ENCODE data around the gene PDE1C.

PDE1C gene

DNA sequence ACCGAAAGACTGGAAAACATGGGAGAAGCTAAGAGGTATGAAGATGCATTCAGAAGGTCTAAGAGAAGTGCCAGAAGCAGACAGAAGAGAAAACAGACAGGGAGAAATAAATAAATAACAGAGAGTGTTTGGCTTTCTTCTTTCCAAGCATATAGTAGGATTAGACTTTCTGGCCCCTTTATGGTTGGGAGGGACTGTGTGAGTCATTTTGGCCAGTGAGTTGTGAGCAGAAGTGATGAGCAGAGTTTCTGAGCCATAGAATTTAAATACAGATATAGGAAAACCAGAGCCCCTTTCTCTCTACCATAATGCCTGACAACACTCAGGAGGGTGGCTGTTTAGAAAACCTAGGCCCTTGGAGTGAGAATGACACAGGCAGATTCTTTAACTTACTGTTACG is 212.2 kb downstream of the PDE1C start:
- Histone ChIP-seq H2BK12ac (ENCODE audit: low read length) (no peak overlapping the region), H3K4me2 (ENCODE audit: low read length) (no peak overlapping the region), H3K4ac (ENCODE audit: low read depth, low read length) (no peak overlapping the region), H4K91ac (ENCODE audit: low read depth, low read length) (no peak overlapping the region), H3K4me1 (ENCODE audit: control insufficient read depth in 1 of 2, insufficient read depth in 2 of 2, low read length in 2 of 2) (no peaks in the 10 kb centered on the region), H4K12ac (ENCODE audit: low read depth, low read length) (no peak overlapping the region), H2BK5ac (ENCODE audit: low read depth, low read length, poor library complexity) (no peak overlapping the region), H2AK5ac (ENCODE audit: low read length) (no peak overlapping the region), H4K8ac (ENCODE audit: low read depth, low read length) (no peak overlapping the region), H3K79me1 (ENCODE audit: low read length) (no peaks in the 10 kb centered on the region), H3K27me3 (ENCODE audit: insufficient read depth, low read length) (no peaks in the 10 kb centered on the region), H3K4me3 (ENCODE audit: low read depth, low read length) (no peak overlapping the region), H3K23ac (ENCODE audit: low read length) (no peak overlapping the region), H2BK120ac (ENCODE audit: insufficient read depth, low read length, poor library complexity) (no peak overlapping the region), H3K36me3 (ENCODE audit: control insufficient read depth in 1 of 2, insufficient read depth in 2 of 2, low read length in 2 of 2) (no peaks in the 10 kb centered on the region), H3K18ac (ENCODE audit: low read length) (no peak overlapping the region), H3K14ac (ENCODE audit: low read length) (no peak overlapping the region), H3K79me2 (ENCODE audit: control insufficient read depth, insufficient read depth, low read length, poor library complexity) (no peaks in the 10 kb centered on the region), H2AFZ (ENCODE audit: insufficient read depth, low read length, poor library complexity) (no peak overlapping the region), H3K9ac (ENCODE audit: low read length) (no peak overlapping the region), H3K9me3 (ENCODE audit: insufficient read depth, low read depth, low read length) (no peaks in the 10 kb centered on the region), H3K27ac (ENCODE audit: low read depth, low read length) (no peak overlapping the region)
- no CpG with 5 or more reads among the region's 2 CpGs for WGBS (ENCODE audit: extremely low coverage, insufficient coverage, insufficient read length)
- no peak for DNase-seq

DNA sequence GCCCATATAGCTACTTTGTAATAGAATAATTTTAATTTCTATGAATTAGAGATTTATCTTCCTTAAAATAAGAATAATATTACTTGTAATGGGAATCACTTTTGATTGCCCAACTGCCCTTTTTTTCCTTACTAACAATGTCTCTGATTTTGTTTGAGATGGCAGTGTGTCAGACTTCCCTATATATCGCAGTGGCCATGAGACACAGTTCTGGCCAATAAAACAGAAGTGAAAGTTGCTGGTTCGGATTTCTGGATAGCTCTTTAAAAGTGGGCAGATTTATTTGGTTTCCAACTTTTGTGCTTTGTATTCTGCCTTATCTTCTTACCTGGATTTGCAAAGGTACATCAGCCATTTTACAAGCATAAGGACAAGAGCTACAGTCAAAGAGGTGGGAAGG is 213.0 kb downstream of the PDE1C start:
- no peak overlapping the region for H3K18ac ChIP-seq (ENCODE audit: low read length)

DNA sequence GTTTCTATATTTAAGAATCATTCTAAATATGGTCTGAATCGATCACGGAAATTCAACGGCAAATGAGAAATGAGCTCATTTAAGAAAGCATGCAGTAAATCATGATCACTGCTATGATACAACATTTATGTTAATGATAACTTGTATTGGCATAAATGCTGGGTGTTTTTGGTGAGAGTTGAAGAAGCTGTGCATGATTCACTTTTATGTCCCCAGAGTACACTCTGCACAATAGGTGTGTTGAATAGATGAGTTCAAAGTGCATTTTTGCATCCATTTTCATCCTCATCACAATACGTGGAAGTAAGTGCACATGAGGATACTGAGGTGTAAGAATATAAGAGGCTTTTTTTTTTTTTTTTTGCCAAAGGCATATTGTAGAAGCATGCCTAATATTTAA is 213.9 kb downstream of the PDE1C start:
- H3K27me3 ChIP-seq (ENCODE audit: insufficient read depth, low read length): no peaks in the 10 kb centered on the region
- no peak overlapping the region for H2BK120ac ChIP-seq (ENCODE audit: insufficient read depth, low read length, poor library complexity)
- no peaks in the 10 kb centered on the region for H3K4me1 ChIP-seq (ENCODE audit: control insufficient read depth in 1 of 2, insufficient read depth in 2 of 2, low read length in 2 of 2)
- H3K79me1 ChIP-seq (ENCODE audit: low read length): no peaks in the 10 kb centered on the region
- H4K91ac ChIP-seq (ENCODE audit: low read depth, low read length): no peak overlapping the region
- no peak overlapping the region for H4K8ac ChIP-seq (ENCODE audit: low read depth, low read length)
- no peak for DNase-seq
- no peaks in the 10 kb centered on the region for H3K9me3 ChIP-seq (ENCODE audit: insufficient read depth, low read depth, low read length)
- H3K14ac ChIP-seq (ENCODE audit: low read length): no peak overlapping the region
- H2BK5ac ChIP-seq (ENCODE audit: low read depth, low read length, poor library complexity): no peak overlapping the region
- H2AFZ ChIP-seq (ENCODE audit: insufficient read depth, low read length, poor library complexity): no peak overlapping the region
- H3K23ac ChIP-seq (ENCODE audit: low read length): no peak overlapping the region
- no peak overlapping the region for H4K12ac ChIP-seq (ENCODE audit: low read depth, low read length)
- H3K18ac ChIP-seq (ENCODE audit: low read length): no peak overlapping the region
- H3K36me3 ChIP-seq (ENCODE audit: control insufficient read depth in 1 of 2, insufficient read depth in 2 of 2, low read length in 2 of 2): no peaks in the 10 kb centered on the region
- H3K27ac ChIP-seq (ENCODE audit: low read depth, low read length): no peak overlapping the region
- no peak overlapping the region for H3K4me3 ChIP-seq (ENCODE audit: low read depth, low read length)
- H3K4me2 ChIP-seq (ENCODE audit: low read length): no peak overlapping the region
- H2BK12ac ChIP-seq (ENCODE audit: low read length): no peak overlapping the region
- no CpG with 5 or more reads among the region's 4 CpGs for WGBS (ENCODE audit: extremely low coverage, insufficient coverage, insufficient read length)
- H3K79me2 ChIP-seq (ENCODE audit: control insufficient read depth, insufficient read depth, low read length, poor library complexity): no peaks in the 10 kb centered on the region
- H2AK5ac ChIP-seq (ENCODE audit: low read length): no peak overlapping the region
- no peak overlapping the region for H3K4ac ChIP-seq (ENCODE audit: low read depth, low read length)
- H3K9ac ChIP-seq (ENCODE audit: low read length): no peak overlapping the region

More for the DNA sequence above, 213.0 kb downstream of the PDE1C start:
- Histone ChIP-seq H2BK12ac (ENCODE audit: low read length) (no peak overlapping the region), H3K79me1 (ENCODE audit: low read length) (no peaks in the 10 kb centered on the region), H2BK5ac (ENCODE audit: low read depth, low read length, poor library complexity) (no peak overlapping the region), H3K14ac (ENCODE audit: low read length) (no peak overlapping the region), H2AK5ac (ENCODE audit: low read length) (no peak overlapping the region), H4K8ac (ENCODE audit: low read depth, low read length) (no peak overlapping the region), H3K36me3 (ENCODE audit: control insufficient read depth in 1 of 2, insufficient read depth in 2 of 2, low read length in 2 of 2) (no peaks in the 10 kb centered on the region), H4K12ac (ENCODE audit: low read depth, low read length) (no peak overlapping the region), H3K9me3 (ENCODE audit: insufficient read depth, low read depth, low read length) (no peaks in the 10 kb centered on the region), H3K27me3 (ENCODE audit: insufficient read depth, low read length) (no peaks in the 10 kb centered on the region), H3K27ac (ENCODE audit: low read depth, low read length) (no peak overlapping the region), H4K91ac (ENCODE audit: low read depth, low read length) (no peak overlapping the region), H2AFZ (ENCODE audit: insufficient read depth, low read length, poor library complexity) (no peak overlapping the region), H3K4me3 (ENCODE audit: low read depth, low read length) (no peak overlapping the region), H3K4me1 (ENCODE audit: control insufficient read depth in 1 of 2, insufficient read depth in 2 of 2, low read length in 2 of 2) (no peaks in the 10 kb centered on the region), H3K23ac (ENCODE audit: low read length) (no peak overlapping the region), H3K4ac (ENCODE audit: low read depth, low read length) (no peak overlapping the region), H2BK120ac (ENCODE audit: insufficient read depth, low read length, poor library complexity) (no peak overlapping the region), H3K4me2 (ENCODE audit: low read length) (no peak overlapping the region), H3K79me2 (ENCODE audit: control insufficient read depth, insufficient read depth, low read length, poor library complexity) (no peaks in the 10 kb centered on the region), H3K9ac (ENCODE audit: low read length) (no peak overlapping the region)
- no CpG with 5 or more reads among the region's 2 CpGs for WGBS (ENCODE audit: extremely low coverage, insufficient coverage, insufficient read length)
- DNase-seq: peak in 1 of 2 donors; percentile 14

DNA sequence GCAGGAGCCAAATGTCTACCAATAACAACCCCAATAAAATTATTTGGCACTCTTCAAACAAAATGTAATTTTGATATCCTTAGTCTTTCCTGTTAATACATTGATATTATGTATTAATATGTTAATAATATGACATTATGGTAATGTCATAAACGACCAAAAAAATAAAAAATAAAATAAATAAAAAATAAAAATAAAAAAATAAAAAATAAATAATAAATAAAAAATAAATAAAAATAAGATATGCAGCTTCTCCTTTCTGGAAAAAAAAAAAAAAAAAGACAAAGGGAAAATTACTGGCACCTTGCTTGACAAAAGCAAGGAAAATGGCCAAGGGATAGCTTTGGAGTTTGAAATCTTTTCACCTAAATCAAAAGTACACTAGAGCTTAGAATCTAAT is 214.7 kb downstream of the PDE1C start:
- WGBS (ENCODE audit: extremely low coverage, insufficient coverage, insufficient read length): no CpG with 5 or more reads among the region's 1 CpG
- Histone ChIP-seq H3K79me2 (ENCODE audit: control insufficient read depth, insufficient read depth, low read length, poor library complexity) (no peaks in the 10 kb centered on the region), H2BK120ac (ENCODE audit: insufficient read depth, low read length, poor library complexity) (no peak overlapping the region), H3K27ac (ENCODE audit: low read depth, low read length) (no peak overlapping the region), H4K8ac (ENCODE audit: low read depth, low read length) (no peak overlapping the region), H2BK12ac (ENCODE audit: low read length) (no peak overlapping the region), H3K4me3 (ENCODE audit: low read depth, low read length) (no peak overlapping the region), H3K4ac (ENCODE audit: low read depth, low read length) (no peak overlapping the region), H4K12ac (ENCODE audit: low read depth, low read length) (no peak overlapping the region), H3K18ac (ENCODE audit: low read length) (no peak overlapping the region), H3K23ac (ENCODE audit: low read length) (no peak overlapping the region), H3K9ac (ENCODE audit: low read length) (no peak overlapping the region), H3K36me3 (ENCODE audit: control insufficient read depth in 1 of 2, insufficient read depth in 2 of 2, low read length in 2 of 2) (no peaks in the 10 kb centered on the region), H4K91ac (ENCODE audit: low read depth, low read length) (no peak overlapping the region), H3K4me2 (ENCODE audit: low read length) (no peak overlapping the region), H3K14ac (ENCODE audit: low read length) (no peak overlapping the region), H2BK5ac (ENCODE audit: low read depth, low read length, poor library complexity) (no peak overlapping the region), H3K4me1 (ENCODE audit: control insufficient read depth in 1 of 2, insufficient read depth in 2 of 2, low read length in 2 of 2) (no peaks in the 10 kb centered on the region), H3K9me3 (ENCODE audit: insufficient read depth, low read depth, low read length) (no peaks in the 10 kb centered on the region), H3K79me1 (ENCODE audit: low read length) (no peaks in the 10 kb centered on the region), H3K27me3 (ENCODE audit: insufficient read depth, low read length) (no peaks in the 10 kb centered on the region), H2AK5ac (ENCODE audit: low read length) (no peak overlapping the region), H2AFZ (ENCODE audit: insufficient read depth, low read length, poor library complexity) (no peak overlapping the region)
- no peak for DNase-seq
